GM19099 (cell line): ENCODE measurements around the gene NDUFS8.

Source experiments
- POLR2A ChIP-seq: IDR thresholded peaks from 3 replicates; pipeline ENCODE4 v1.6.1; 2011; ENCODE audit warnings: low read depth; ENCODE audit not compliant: insufficient read length; ENCODE audit errors: extremely low read depth

The NDUFS8 gene

DNA sequence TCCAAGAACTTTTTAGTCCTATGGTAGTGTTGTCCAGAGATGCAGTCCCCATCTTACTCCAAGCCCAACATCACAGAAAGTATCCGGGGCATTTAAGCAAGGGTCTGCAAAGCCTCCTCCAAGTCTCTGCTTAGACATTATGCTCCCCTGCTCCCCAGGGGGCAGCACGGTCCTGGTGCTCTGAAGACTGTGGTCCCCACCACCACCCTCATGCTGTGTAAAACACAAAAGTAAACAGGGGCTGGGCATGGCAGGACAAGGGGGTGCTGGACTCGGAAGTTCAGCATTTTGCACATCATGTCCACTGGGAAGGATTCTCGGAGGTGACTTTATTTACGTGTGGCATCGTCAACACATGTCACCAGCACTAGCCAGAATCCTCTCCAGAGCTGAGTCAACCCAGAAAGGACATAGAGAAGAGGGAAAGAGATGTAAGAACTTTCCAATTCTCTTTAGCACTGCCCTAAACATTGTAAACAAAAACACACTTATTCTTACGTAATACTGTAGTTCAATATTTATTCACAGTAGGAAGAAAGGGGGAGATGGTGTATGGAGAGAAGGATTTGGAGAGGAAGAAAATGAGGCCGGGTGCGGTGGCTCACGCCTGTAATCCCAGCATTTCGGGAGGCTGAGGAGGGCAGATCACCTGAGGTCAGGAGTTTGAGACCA lies 46.0 kb downstream of the NDUFS8 start:
- TF ChIP-seq POLR2A: no peak

DNA sequence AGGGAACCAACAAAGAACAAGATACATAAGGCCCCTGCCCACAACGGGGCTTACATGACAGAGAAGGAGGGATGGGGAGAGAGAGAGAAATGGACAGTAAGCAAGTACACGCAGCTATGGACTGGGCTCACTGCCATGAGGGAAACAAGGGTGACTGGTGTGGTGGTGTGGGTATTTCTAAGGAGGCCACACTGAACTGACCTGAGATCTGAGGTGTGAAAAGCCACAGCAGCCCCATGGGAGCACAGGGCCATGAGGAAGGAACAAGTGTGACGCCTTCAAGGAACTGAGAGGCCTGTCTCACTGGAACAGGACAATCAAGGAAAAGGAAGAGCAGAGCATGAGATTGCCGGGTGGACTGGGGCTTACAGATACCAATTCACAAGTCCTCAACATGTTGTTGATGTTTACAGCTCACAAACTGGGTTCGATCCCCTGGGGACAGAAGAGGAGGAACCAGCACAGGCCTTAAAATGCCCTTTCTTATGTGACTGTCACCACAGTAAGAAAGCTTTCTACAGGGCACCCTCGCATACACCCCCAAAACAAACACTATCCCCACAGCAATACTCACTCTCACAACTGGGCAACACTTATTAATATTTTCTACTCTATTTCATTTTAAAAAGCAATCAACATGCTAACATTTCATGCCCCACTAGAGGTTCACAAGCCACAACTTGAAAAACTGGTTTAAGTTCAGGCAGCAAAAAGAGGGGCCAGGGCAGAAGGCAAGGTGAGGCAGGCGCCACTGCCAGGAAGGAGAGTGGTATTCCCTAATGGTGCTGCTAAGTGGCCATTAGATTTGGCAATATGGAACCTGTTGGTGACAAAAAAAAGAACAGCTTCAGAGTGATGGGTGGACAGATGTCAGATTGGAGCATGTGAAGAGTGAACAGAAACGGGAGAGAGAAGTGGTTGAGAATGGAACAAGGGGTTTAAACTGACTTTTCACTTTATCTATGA lies 47.4 kb downstream of the NDUFS8 start:
- TF ChIP-seq POLR2A: no peak

GRCh38 chr11:68080860-68081259 lies 50.4 kb downstream of the NDUFS8 start:
- no peak for TF ChIP-seq POLR2A

GRCh38 chr11:68081691-68082090 lies 51.2 kb downstream of the NDUFS8 start:
- no peak for TF ChIP-seq POLR2A

DNA sequence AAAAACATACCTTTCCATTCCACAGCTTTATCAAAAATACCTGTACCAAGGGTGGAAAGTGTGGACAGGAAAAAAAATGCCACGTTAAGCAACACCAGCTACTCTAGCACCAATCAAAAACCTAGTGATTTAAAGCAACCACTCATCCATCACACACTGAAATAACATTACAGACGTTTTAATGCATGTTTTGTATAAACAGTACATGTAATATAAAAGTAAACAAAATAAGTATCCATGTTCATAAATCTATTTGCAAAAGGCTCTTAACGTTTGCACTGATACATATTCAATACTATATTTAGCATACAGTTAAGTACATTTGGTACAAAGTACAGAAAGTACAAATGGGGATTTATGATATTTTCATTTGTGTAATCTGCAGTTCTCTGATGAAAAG lies 52.0 kb downstream of the NDUFS8 start:
- no peak for TF ChIP-seq POLR2A

DNA sequence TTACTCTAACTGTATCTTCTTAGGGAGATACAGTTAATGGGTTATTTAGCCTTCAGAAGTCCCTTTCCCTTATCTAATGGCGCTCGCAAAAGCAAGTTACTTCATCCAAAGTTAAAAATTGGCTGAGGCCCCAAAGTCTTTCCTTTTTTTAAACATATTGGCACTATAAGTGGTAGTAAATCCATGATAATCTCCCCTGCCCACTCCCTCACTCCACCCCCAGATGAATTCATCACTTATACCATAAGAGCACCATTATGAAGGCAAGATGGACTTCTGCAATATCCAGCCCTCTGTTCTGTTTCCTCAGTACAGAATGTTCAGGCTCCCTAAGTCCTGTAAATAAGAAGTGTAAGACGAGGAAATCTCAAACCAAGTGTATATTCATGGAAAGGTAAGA lies 53.0 kb downstream of the NDUFS8 start:
- TF ChIP-seq POLR2A: no peak
